GM23338 (cell line): Measurements from ENCODE around the gene STK17A. TPM values are rescaled to one million over a fixed set of nuclear protein-coding genes. Genes with fewer than 3 reads are reported as not detected.

Source experiments
- ATAC-seq: fragments of 200-7000 bp; cut with Tn5 transposase; 3 replicates; pipeline ENCODE4 v1.9.1; 2020
- DNase-seq: peaks from one replicate; pipeline ENCODE4 v3.0.0-alpha.2; 2015; ENCODE audit warnings: low spot score
- H2AFZ ChIP-seq: fragments of 200-600 bp; sonication (generic); 2 replicates; pipeline ENCODE4 v1.8.0; 2016; ENCODE audit warnings: antibody characterized with exemption, mild to moderate bottlenecking, moderate library complexity
- H3F3A ChIP-seq: fragments of 200-600 bp; sonication (generic); replicated peaks from 2 replicates; pipeline ENCODE4 v1.8.0; 2017; ENCODE audit warnings: antibody characterized with exemption, mixed run types, low read depth
- H3K27ac ChIP-seq: fragments of 200-600 bp; sonication (generic); 2 replicates; pipeline ENCODE4 v1.6.1; 2016; ENCODE audit warnings: low read depth
- H3K27me3 ChIP-seq: fragments of 200-600 bp; sonication (generic); 2 replicates; pipeline ENCODE4 v1.8.0; 2016; ENCODE audit warnings: mild to moderate bottlenecking, mixed run types, moderate library complexity; ENCODE audit not compliant: insufficient read depth
- H3K36me3 ChIP-seq: fragments of 200-600 bp; sonication (generic); 2 replicates; pipeline ENCODE4 v1.8.0; 2016; ENCODE audit warnings: mild to moderate bottlenecking; ENCODE audit not compliant: insufficient read depth
- H3K4me1 ChIP-seq: fragments of 200-600 bp; sonication (generic); 2 replicates; pipeline ENCODE4 v1.8.0; 2016; ENCODE audit warnings: mild to moderate bottlenecking, moderate library complexity; ENCODE audit not compliant: insufficient read depth
- H3K4me2 ChIP-seq: fragments of 200-600 bp; sonication (generic); 2 replicates; pipeline ENCODE4 v1.7.1; 2017; ENCODE audit warnings: mixed run types
- H3K4me3 ChIP-seq: fragments of 200-600 bp; sonication (generic); 2 replicates; pipeline ENCODE4 v1.6.1; 2016; ENCODE audit warnings: mixed run types
- H3K79me2 ChIP-seq: fragments of 200-600 bp; sonication (generic); replicated peaks from 2 replicates; pipeline ENCODE4 v1.8.0; 2017; ENCODE audit warnings: mild to moderate bottlenecking; ENCODE audit not compliant: insufficient read depth
- H3K9me2 ChIP-seq: fragments of 200-600 bp; sonication (generic); 2 replicates; pipeline ENCODE4 v1.8.0; 2017; ENCODE audit not compliant: insufficient read depth
- H4K20me1 ChIP-seq: fragments of 200-600 bp; sonication (generic); replicated peaks from 2 replicates; pipeline ENCODE4 v1.8.0; 2017; ENCODE audit warnings: mild to moderate bottlenecking; ENCODE audit not compliant: insufficient read depth
- H3K27ac Mint-ChIP-seq: 2 replicates; pipeline ENCODE4 v1.8.0; 2020; ENCODE audit warnings: inconsistent platforms, mild to moderate bottlenecking, moderate library complexity, mixed read lengths
- H3K27me3 Mint-ChIP-seq: 3 replicates; pipeline ENCODE4 v1.8.0; 2022; ENCODE audit warnings: low read depth, mild to moderate bottlenecking, moderate library complexity, mixed read lengths, inconsistent platforms; ENCODE audit not compliant: insufficient read depth, poor library complexity
- H3K36me3 Mint-ChIP-seq: 3 replicates; pipeline ENCODE4 v1.8.0; 2021; ENCODE audit warnings: low read depth, mild to moderate bottlenecking, inconsistent platforms, moderate library complexity, mixed read lengths
- H3K4me1 Mint-ChIP-seq: 3 replicates; pipeline ENCODE4 v1.8.0; 2020; ENCODE audit warnings: mild to moderate bottlenecking, inconsistent platforms, mixed read lengths
- H3K4me3 Mint-ChIP-seq: 3 replicates; pipeline ENCODE4 v1.8.0; 2021; ENCODE audit warnings: moderate library complexity, mild to moderate bottlenecking, inconsistent platforms, mixed read lengths
- H3K9me3 Mint-ChIP-seq: 3 replicates; pipeline ENCODE4 v1.8.0; 2020; ENCODE audit warnings: moderate library complexity, mild to moderate bottlenecking, inconsistent platforms, mixed read lengths
- CREB1 ChIP-seq: fragments of 250-450 bp; sonication (Bioruptor Pico); IDR thresholded peaks from 2 replicates; pipeline ENCODE4 v1.5.0; 2020; ENCODE audit warnings: low read depth, mild to moderate bottlenecking, moderate library complexity
- EZH2 ChIP-seq: fragments of 200-600 bp; sonication (generic); IDR thresholded peaks from one replicate; pipeline ENCODE4 v1.8.0; 2017; ENCODE audit warnings: antibody characterized with exemption, mild to moderate bottlenecking, low read depth; ENCODE audit not compliant: unreplicated experiment
- EZH2phosphoT487 ChIP-seq: fragments of 200-600 bp; sonication (generic); IDR thresholded peaks from one replicate; pipeline ENCODE4 v1.8.1; 2018; ENCODE audit warnings: antibody characterized with exemption; ENCODE audit not compliant: unreplicated experiment
- JUNB ChIP-seq: IDR thresholded peaks from one replicate; pipeline ENCODE4 v1.6.1; 2016; ENCODE audit warnings: antibody characterized with exemption; ENCODE audit not compliant: unreplicated experiment
- NANOG ChIP-seq: IDR thresholded peaks from 2 replicates; pipeline ENCODE4 v1.6.1; 2016; ENCODE audit warnings: antibody characterized with exemption, borderline replicate concordance
- POLR2AphosphoS5 ChIP-seq: IDR thresholded peaks from 2 replicates; pipeline ENCODE4 v1.6.1; 2016; ENCODE audit warnings: antibody characterized with exemption, low read depth
- STAT1 ChIP-seq: IDR thresholded peaks from one replicate; pipeline ENCODE4 v1.6.1; 2016; ENCODE audit warnings: antibody characterized with exemption; ENCODE audit not compliant: unreplicated experiment
- ZNF114 ChIP-seq: fragments of 250-450 bp; sonication (Bioruptor Pico); IDR thresholded peaks from 2 replicates; pipeline ENCODE4 v1.5.0; 2020; ENCODE audit warnings: mild to moderate bottlenecking, moderate library complexity
- ZNF331 ChIP-seq: fragments of 250-450 bp; sonication (Bioruptor Pico); IDR thresholded peaks from 2 replicates; pipeline ENCODE4 v1.5.0; 2020; ENCODE audit warnings: low read depth, mild to moderate bottlenecking, moderate library complexity
- polyA plus RNA-seq: library from polyadenylated mRNA; unstranded; fragments of >200 nt; fragmentation: Nextera tagmentation; extraction: Ambion mirVana; gene quantifications from 2 replicates; pipeline ENCODE4 v1.2.1, GENCODE V29; 2016
- total RNA-seq: library from RNA; depleted of rRNA; stranded (reverse); fragments of >200 nt; shearing (Covaris generic); gene quantifications from 2 replicates; pipeline ENCODE4 v1.2.3, GENCODE V29; 2014
- TF ChIP-seq, protein P1 (sequence below), 2 experiments: fragments of 200-600 bp in 1 of 2; sonication (generic) in 1 of 2; conservative IDR thresholded peaks; 2 replicates each; pipeline versions ENCODE4 v1.5.1 to v1.6.1; 2016 to 2017; ENCODE audit warnings: antibody characterized with exemption in 2 of 2, low read depth in 2 of 2, mild to moderate bottlenecking in 2 of 2, moderate library complexity in 1 of 2
- TF ChIP-seq, protein P2 (sequence below): fragments of 250-450 bp; sonication (Bioruptor Pico); IDR thresholded peaks from 2 replicates; pipeline ENCODE4 v1.5.0; 2020; ENCODE audit warnings: mild to moderate bottlenecking, moderate library complexity
- TF ChIP-seq, protein P3 (sequence below): IDR thresholded peaks from one replicate; pipeline ENCODE4 v1.6.1; 2018; ENCODE audit warnings: antibody characterized with exemption; ENCODE audit not compliant: unreplicated experiment
- TF ChIP-seq, protein P4 (sequence below): IDR thresholded peaks from 2 replicates; pipeline ENCODE4 v1.6.1; 2016; ENCODE audit warnings: antibody characterized with exemption

Gene STK17A
- total and polyA plus RNA-seq, 2 experiments from 2014 or later = 21.2 to 21.8 TPM

DNA sequence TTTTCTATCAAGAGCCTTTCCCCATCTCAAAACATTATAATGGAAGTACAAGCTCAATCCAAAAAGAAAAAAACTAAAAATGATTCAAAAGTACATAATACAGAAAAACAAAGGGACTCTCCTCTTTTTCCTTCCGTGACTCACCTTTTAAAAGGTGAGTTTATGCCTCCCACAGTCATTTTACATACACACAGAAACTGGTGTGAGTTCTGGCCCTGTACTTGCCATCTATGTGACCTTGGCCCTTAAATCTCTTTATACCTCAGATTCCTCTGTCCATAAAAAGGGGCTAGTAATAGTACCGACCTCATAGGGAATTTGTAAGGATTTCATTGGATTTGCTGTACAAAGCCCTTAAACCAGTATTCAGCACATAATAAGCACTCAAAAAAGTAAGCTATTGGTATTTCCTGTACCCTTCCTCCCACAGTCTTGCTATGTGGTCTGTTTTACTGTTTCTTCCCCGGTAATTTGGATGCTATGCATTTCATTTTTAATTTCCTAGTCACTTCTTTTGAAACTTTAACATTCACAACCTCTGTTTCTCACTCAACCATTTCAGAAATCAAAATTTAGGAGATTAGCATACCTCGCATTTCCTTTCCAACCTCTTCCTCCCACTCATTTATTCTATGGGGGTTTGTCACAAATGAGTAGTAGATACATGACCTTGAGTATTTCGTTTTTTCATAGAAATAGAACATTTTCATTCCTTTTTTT is 39.0 kb downstream of the STK17A start:
- H3K4me1 Mint-ChIP-seq = peaks cover 12% of the 10 kb centered on the region
- H3K27ac Mint-ChIP-seq = no peak overlapping the region
- ATAC-seq (no peak), DNase-seq (no peak)
- peaks cover 15% of the 10 kb centered on the region for H3K36me3 Mint-ChIP-seq
- Histone ChIP-seq H3K36me3 (no peaks in the 10 kb centered on the region; the same call in 1 of the 2 replicates), H2AFZ (no peak overlapping the region), H3K9me2 (no peaks in the 10 kb centered on the region), H3K27ac (0 out of 2 replicates have a peak overlapping the region, but pooled peaks have one; percentile 2), H3K4me2 (no peak overlapping the region), H4K20me1 (no peaks in the 10 kb centered on the region; the same call in 1 of the 2 replicates), H3F3A (no peaks in the 10 kb centered on the region), H3K27me3 (no peaks in the 10 kb centered on the region), H3K79me2 (no peaks in the 10 kb centered on the region), H3K4me3 (no peak overlapping the region), H3K4me1 (peaks cover 14% of the 10 kb centered on the region)
- H3K27me3 Mint-ChIP-seq = no peaks in the 10 kb centered on the region
- H3K9me3 Mint-ChIP-seq = no peaks in the 10 kb centered on the region
- TF ChIP-seq STAT1 (no peak), ZNF114 (no peak), EZH2phosphoT487 (no peak), POLR2AphosphoS5 (no peak), ZNF331 (no peak), CREB1 (CRISPR knock-in tag) (no peak), NANOG (no peak), JUNB (no peak), EZH2 (no peak)
- TF ChIP-seq, protein P1, sequence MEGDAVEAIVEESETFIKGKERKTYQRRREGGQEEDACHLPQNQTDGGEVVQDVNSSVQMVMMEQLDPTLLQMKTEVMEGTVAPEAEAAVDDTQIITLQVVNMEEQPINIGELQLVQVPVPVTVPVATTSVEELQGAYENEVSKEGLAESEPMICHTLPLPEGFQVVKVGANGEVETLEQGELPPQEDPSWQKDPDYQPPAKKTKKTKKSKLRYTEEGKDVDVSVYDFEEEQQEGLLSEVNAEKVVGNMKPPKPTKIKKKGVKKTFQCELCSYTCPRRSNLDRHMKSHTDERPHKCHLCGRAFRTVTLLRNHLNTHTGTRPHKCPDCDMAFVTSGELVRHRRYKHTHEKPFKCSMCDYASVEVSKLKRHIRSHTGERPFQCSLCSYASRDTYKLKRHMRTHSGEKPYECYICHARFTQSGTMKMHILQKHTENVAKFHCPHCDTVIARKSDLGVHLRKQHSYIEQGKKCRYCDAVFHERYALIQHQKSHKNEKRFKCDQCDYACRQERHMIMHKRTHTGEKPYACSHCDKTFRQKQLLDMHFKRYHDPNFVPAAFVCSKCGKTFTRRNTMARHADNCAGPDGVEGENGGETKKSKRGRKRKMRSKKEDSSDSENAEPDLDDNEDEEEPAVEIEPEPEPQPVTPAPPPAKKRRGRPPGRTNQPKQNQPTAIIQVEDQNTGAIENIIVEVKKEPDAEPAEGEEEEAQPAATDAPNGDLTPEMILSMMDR (conservative IDR thresholded peaks at IDR 0.05; ENCODE audit: low read depth in 2 of 2) = no peak
- TF ChIP-seq, protein P2, sequence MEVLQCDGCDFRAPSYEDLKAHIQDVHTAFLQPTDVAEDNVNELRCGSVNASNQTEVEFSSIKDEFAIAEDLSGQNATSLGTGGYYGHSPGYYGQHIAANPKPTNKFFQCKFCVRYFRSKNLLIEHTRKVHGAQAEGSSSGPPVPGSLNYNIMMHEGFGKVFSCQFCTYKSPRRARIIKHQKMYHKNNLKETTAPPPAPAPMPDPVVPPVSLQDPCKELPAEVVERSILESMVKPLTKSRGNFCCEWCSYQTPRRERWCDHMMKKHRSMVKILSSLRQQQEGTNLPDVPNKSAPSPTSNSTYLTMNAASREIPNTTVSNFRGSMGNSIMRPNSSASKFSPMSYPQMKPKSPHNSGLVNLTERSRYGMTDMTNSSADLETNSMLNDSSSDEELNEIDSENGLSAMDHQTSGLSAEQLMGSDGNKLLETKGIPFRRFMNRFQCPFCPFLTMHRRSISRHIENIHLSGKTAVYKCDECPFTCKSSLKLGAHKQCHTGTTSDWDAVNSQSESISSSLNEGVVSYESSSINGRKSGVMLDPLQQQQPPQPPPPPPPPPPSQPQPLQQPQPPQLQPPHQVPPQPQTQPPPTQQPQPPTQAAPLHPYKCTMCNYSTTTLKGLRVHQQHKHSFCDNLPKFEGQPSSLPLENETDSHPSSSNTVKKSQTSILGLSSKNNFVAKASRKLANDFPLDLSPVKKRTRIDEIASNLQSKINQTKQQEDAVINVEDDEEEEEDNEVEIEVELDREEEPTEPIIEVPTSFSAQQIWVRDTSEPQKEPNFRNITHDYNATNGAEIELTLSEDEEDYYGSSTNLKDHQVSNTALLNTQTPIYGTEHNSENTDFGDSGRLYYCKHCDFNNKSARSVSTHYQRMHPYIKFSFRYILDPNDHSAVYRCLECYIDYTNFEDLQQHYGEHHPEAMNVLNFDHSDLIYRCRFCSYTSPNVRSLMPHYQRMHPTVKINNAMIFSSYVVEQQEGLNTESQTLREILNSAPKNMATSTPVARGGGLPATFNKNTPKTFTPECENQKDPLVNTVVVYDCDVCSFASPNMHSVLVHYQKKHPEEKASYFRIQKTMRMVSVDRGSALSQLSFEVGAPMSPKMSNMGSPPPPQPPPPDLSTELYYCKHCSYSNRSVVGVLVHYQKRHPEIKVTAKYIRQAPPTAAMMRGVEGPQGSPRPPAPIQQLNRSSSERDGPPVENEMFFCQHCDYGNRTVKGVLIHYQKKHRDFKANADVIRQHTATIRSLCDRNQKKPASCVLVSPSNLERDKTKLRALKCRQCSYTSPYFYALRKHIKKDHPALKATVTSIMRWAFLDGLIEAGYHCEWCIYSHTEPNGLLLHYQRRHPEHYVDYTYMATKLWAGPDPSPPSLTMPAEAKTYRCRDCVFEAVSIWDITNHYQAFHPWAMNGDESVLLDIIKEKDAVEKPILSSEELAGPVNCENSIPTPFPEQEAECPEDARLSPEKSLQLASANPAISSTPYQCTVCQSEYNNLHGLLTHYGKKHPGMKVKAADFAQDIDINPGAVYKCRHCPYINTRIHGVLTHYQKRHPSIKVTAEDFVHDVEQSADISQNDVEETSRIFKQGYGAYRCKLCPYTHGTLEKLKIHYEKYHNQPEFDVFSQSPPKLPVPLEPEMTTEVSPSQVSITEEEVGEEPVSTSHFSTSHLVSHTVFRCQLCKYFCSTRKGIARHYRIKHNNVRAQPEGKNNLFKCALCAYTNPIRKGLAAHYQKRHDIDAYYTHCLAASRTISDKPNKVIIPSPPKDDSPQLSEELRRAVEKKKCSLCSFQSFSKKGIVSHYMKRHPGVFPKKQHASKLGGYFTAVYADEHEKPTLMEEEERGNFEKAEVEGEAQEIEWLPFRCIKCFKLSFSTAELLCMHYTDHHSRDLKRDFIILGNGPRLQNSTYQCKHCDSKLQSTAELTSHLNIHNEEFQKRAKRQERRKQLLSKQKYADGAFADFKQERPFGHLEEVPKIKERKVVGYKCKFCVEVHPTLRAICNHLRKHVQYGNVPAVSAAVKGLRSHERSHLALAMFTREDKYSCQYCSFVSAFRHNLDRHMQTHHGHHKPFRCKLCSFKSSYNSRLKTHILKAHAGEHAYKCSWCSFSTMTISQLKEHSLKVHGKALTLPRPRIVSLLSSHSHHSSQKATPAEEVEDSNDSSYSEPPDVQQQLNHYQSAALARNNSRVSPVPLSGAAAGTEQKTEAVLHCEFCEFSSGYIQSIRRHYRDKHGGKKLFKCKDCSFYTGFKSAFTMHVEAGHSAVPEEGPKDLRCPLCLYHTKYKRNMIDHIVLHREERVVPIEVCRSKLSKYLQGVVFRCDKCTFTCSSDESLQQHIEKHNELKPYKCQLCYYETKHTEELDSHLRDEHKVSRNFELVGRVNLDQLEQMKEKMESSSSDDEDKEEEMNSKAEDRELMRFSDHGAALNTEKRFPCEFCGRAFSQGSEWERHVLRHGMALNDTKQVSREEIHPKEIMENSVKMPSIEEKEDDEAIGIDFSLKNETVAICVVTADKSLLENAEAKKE = no peak
- TF ChIP-seq, protein P3, sequence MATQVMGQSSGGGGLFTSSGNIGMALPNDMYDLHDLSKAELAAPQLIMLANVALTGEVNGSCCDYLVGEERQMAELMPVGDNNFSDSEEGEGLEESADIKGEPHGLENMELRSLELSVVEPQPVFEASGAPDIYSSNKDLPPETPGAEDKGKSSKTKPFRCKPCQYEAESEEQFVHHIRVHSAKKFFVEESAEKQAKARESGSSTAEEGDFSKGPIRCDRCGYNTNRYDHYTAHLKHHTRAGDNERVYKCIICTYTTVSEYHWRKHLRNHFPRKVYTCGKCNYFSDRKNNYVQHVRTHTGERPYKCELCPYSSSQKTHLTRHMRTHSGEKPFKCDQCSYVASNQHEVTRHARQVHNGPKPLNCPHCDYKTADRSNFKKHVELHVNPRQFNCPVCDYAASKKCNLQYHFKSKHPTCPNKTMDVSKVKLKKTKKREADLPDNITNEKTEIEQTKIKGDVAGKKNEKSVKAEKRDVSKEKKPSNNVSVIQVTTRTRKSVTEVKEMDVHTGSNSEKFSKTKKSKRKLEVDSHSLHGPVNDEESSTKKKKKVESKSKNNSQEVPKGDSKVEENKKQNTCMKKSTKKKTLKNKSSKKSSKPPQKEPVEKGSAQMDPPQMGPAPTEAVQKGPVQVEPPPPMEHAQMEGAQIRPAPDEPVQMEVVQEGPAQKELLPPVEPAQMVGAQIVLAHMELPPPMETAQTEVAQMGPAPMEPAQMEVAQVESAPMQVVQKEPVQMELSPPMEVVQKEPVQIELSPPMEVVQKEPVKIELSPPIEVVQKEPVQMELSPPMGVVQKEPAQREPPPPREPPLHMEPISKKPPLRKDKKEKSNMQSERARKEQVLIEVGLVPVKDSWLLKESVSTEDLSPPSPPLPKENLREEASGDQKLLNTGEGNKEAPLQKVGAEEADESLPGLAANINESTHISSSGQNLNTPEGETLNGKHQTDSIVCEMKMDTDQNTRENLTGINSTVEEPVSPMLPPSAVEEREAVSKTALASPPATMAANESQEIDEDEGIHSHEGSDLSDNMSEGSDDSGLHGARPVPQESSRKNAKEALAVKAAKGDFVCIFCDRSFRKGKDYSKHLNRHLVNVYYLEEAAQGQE = no peak
- TF ChIP-seq, protein P4, sequence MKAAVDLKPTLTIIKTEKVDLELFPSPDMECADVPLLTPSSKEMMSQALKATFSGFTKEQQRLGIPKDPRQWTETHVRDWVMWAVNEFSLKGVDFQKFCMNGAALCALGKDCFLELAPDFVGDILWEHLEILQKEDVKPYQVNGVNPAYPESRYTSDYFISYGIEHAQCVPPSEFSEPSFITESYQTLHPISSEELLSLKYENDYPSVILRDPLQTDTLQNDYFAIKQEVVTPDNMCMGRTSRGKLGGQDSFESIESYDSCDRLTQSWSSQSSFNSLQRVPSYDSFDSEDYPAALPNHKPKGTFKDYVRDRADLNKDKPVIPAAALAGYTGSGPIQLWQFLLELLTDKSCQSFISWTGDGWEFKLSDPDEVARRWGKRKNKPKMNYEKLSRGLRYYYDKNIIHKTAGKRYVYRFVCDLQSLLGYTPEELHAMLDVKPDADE = no peak
- H3K4me3 Mint-ChIP-seq = no peak overlapping the region
